GM21528 (cell line): ENCODE results near the gene TSC22D2.

Experiments
- ATAC-seq: cut with Tn5 transposase; IDR thresholded peaks from one replicate; pipeline ENCODE4 v1.9.1; 2021; ENCODE audit warnings: mild to moderate bottlenecking, moderate library complexity; ENCODE audit not compliant: unreplicated experiment, low FRiP score

Gene TSC22D2

DNA sequence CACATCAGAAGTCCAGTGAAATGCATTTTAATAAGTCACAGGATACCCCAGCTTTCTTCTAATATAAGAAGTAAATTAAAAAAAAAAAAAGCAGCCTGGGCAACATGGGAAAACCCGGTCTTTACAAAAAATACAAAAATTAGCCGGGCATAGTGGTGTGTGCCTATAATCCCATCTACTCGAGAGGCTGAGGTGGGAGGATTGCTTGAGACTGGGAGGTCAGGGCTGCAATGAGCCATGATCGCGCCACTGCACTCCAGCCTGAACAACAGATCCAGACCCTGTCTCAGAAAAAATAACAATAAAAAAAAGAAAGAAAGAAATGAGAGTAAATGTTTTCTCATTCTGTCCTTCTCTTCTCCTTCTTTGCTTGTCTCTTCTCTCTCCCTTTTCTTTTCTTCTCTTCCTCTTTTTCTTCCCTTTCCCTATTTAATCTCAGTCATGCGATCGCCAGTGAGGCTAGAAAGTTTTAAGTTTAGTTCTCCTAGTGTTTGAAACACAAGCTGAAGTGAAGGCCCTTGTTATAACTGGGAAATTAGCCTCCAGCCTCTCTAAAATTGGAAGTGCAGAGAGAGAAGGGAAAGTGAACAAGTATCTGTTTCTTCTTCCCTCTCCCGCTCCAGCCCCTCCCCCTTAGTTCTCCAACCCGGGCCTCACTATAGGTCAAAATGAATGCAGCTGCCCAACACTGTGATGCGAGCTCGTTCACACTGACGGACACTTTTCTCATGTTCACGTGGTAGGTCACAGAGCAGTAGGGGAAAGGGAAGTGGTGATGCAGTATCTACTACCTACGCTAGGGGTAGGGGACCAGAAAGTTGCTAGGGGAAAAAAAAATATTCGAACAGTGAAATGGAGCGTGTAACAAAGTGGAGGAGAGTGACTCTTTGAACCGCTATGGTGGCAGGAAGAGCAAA lies 23.5 kb upstream of the TSC22D2 start:
- ATAC-seq: peak; percentile 98

GRCh38 chr3:150385296-150386242 lies 22.5 kb upstream of the TSC22D2 start:
- peak; percentile 37 for ATAC-seq

DNA sequence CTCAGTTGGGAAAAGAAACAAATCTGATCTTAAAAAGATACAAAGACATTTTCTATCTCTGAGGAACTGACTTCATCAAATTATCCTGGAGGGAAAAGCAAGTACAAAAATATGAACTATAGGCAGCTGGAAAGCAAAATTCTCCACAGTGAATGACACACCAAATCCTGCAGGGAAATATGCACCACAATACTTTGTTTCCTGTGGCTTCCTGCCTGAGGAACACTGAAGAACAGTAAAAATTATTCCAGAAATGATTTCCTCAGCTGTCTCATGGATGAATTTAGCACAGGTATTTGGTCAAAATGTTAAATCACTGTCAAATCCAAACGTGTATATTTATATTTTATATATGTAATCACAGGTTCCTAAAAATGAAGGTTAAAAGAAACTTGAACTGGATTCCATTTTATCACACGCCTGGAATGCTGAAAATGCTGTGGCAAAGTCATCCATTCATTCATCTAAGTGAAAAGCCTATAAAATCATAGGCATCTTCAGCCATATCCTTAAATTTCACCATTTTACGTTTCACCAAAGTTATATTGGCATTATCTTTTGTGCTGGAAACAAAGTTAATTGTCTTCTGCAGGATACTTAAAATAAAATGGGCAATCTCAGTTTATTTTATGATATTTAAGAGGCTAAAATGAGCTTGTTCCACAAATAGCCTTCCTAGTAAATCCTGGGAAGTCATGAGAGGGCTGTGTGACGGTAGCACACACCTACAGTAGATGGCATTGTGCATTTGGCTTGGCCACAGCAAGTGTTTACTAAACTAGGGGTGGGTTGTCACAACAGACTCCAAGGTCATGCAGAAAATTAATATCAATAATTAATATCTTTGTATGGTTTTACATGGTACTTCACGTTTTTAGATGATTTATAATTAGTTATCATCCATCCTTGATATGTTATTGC lies 19.3 kb upstream of the TSC22D2 start:
- no peak for ATAC-seq

- no peak for ATAC-seq
These were observed 18.0 kb upstream of the TSC22D2 start for GRCh38 chr3:150390087-150390486.

- no peak for ATAC-seq
These were observed 16.9 kb upstream of the TSC22D2 start for GRCh38 chr3:150391161-150391560.

- no peak for ATAC-seq
These were observed 14.4 kb upstream of the TSC22D2 start for GRCh38 chr3:150393745-150394144.

- no peak for ATAC-seq
These were observed 13.5 kb upstream of the TSC22D2 start for GRCh38 chr3:150394606-150395005.

DNA sequence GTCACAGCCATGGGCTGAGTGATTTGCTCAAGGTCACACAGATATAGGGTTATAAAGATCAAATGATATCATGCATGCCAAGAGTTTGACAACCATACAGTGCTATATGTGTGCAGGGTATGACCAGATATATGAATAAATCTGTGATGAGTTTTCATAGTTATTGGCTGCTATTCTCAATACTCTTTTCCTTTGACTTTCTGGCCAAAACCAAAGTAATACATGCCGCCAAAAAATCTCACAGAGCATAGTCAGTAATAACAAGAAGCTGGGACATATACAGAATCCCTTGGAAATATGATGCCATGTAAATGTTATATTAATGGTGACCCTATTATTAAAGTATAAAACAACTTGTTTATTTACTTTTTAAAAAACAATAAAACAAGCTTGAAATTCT lies 11.6 kb upstream of the TSC22D2 start:
- no peak for ATAC-seq

GRCh38 chr3:150396956-150397550 lies 11.0 kb upstream of the TSC22D2 start:
- ATAC-seq: no peak

- ATAC-seq: no peak
These were observed 9.0 kb upstream of the TSC22D2 start for GRCh38 chr3:150399060-150399459.

GRCh38 chr3:150401285-150401684 lies 6.8 kb upstream of the TSC22D2 start:
- ATAC-seq: no peak

DNA sequence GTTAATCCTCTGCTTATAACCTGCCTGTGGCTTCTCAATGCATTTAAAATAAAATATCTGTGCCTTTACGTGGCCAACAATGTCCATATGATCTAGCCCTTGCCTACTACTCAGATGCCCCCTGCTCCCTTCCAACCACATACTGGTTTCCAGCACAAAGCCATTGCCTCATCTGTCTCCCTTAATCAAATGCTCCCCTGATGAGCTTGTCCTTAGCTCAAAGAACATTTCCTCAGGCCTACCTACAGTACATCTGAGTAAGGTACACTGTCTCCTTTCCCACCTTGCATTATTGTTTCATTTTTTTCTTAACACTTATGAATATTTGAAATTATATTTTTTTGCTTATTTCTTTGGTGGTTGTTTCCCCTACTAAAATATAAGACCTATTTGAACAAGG lies 5.9 kb upstream of the TSC22D2 start:
- ATAC-seq: no peak

DNA sequence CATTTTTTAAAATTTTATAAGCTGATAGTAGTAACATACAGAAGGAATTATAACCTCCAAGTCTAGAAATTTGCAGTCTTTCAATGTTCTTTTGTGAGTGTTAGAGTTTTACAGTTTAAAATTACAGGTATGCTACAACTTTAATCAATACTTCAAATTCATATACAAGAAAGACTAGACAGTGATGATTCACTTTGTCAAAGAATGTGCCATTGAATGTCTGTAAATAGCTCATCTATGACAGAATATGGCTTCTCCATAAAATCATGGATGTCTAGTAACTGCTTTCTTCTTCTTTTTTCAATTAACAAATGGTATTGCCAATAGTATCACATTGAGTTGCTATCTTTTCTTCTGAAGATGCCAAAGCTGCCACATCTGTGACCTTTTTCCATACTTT lies 4.1 kb upstream of the TSC22D2 start:
- ATAC-seq: no peak

GRCh38 chr3:150407051-150407807 lies 869 bp upstream of the TSC22D2 start:
- ATAC-seq: no peak

DNA sequence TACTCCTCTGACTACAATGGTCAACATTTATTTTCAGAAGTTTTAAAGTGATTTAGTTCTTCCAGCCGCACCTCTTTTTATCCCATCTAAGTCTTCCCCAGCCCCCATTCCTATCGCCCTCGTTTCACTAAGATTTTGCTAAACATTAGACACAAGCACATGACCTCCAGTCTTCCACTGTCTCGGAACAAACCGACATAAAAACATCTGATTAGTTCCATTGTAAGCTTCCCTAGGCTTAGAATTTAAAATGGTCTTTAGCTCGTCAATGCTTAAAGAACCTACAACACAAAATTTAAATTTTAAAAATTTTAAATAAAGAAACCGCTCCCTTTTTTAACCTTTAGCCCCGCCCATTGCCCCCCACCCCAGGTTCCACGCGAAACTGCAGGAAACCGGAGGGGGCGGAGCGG lies 284 bp upstream of the TSC22D2 start:
- ATAC-seq: peak; percentile 14

GRCh38 chr3:150409125-150409511 lies 1.0 kb downstream of the TSC22D2 start:
- peak; percentile 0 for ATAC-seq

DNA sequence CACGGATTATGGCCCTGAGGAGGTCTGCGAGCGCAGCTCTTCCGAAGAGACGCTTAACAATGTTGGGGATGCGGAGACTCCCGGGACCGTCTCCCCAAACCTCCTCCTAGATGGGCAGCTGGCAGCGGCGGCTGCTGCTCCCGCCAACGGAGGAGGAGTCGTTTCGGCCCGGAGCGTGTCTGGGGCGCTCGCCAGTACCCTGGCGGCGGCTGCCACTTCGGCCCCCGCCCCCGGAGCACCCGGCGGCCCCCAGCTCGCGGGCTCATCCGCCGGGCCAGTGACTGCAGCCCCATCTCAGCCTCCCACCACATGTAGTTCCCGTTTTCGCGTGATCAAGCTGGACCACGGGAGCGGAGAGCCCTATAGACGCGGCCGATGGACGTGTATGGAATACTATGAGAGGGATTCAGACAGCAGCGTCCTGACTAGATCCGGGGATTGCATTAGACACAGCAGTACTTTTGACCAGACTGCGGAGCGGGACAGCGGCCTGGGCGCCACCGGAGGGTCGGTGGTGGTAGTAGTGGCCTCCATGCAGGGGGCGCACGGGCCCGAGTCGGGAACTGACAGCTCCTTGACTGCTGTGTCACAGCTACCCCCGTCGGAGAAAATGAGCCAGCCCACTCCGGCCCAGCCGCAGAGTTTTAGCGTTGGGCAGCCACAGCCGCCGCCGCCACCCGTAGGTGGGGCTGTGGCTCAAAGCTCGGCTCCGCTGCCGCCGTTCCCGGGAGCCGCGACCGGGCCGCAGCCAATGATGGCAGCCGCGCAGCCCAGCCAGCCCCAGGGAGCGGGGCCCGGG lies 1.6 kb downstream of the TSC22D2 start:
- ATAC-seq: peak; percentile 36
